Keratinocyte (primary cell): Measurements from ENCODE around the gene LDLRAP1. TPM values are rescaled to one million over a fixed set of nuclear protein-coding genes. Genes with fewer than 3 reads are reported as not detected.

Source experiments
- DNase-seq: peaks from one replicate; pipeline ENCODE4 v3.0.0-alpha.2; 2011; ENCODE audit warnings: low read depth, missing footprints, low spot score
- FAIRE-seq: peaks from 2 replicates; lab custom pipeline; 2011; peaks lifted over from hg19 to GRCh38; lab: Jason Lieb, UNC
- H2AFZ ChIP-seq: 2 replicates; pipeline ENCODE4 v1.6.0; 2012; ENCODE audit warnings: low read length, control low read depth, inconsistent platforms; ENCODE audit not compliant: control insufficient read depth
- H3K27ac ChIP-seq: 2 replicates; pipeline ENCODE4 v1.5.1; 2011; ENCODE audit warnings: low read length; ENCODE audit not compliant: control insufficient read depth, insufficient read depth
- H3K27me3 ChIP-seq: 3 replicates; pipeline ENCODE4 v1.6.0; 2011; ENCODE audit warnings: low read length; ENCODE audit not compliant: control insufficient read depth, insufficient read depth; ENCODE audit errors: extremely low read depth
- H3K36me3 ChIP-seq, 2 experiments: 2 replicates in 1 of 2; 3 replicates in 1 of 2; pipeline ENCODE4 v1.5.1; 2011; ENCODE audit warnings: low read length in 2 of 2, mild to moderate bottlenecking in 1 of 2; ENCODE audit not compliant: control insufficient read depth in 2 of 2, insufficient read depth in 2 of 2; ENCODE audit errors: extremely low read depth in 1 of 2
- H3K4me1 ChIP-seq: 3 replicates; pipeline ENCODE4 v1.5.1; 2011; ENCODE audit warnings: low read length; ENCODE audit not compliant: control insufficient read depth, insufficient read depth; ENCODE audit errors: extremely low read depth
- H3K4me2 ChIP-seq: 3 replicates; pipeline ENCODE4 v1.6.0; 2011; ENCODE audit warnings: low read depth, low read length; ENCODE audit not compliant: control insufficient read depth, insufficient read depth; ENCODE audit errors: extremely low read depth
- H3K4me3 ChIP-seq, 3 experiments: fragments of 200-600 bp in 1 of 3; sonication (generic) in 1 of 3; 2 replicates in 2 of 3; 3 replicates in 1 of 3; pipeline ENCODE4 v1.5.1; 2011 to 2016; ENCODE audit warnings: low read length in 3 of 3, mild to moderate bottlenecking in 3 of 3, control low read depth in 2 of 3, inconsistent platforms in 1 of 3, low read depth in 1 of 3, mixed read lengths in 1 of 3, mixed run types in 1 of 3, moderate library complexity in 1 of 3; ENCODE audit not compliant: control insufficient read depth in 2 of 3, insufficient read depth in 2 of 3; ENCODE audit errors: extremely low read depth in 1 of 3
- H3K79me2 ChIP-seq: 2 replicates; pipeline ENCODE4 v1.6.0; 2012; ENCODE audit warnings: low read length; ENCODE audit not compliant: control insufficient read depth, insufficient read depth
- H3K9ac ChIP-seq: 3 replicates; pipeline ENCODE4 v1.6.0; 2011; ENCODE audit warnings: low read length; ENCODE audit not compliant: control insufficient read depth, insufficient read depth; ENCODE audit errors: extremely low read depth
- H3K9me1 ChIP-seq: 3 replicates; pipeline ENCODE4 v1.6.0; 2011; ENCODE audit warnings: low read length; ENCODE audit not compliant: control insufficient read depth, insufficient read depth; ENCODE audit errors: extremely low read depth
- H3K9me3 ChIP-seq: 2 replicates; pipeline ENCODE4 v1.5.1; 2012; ENCODE audit warnings: low read depth, low read length; ENCODE audit not compliant: control insufficient read depth
- H4K20me1 ChIP-seq: 3 replicates; pipeline ENCODE4 v1.6.0; 2011; ENCODE audit warnings: low read length; ENCODE audit not compliant: control insufficient read depth, insufficient read depth; ENCODE audit errors: extremely low read depth
- EZH2 ChIP-seq: IDR thresholded peaks from one replicate; pipeline ENCODE4 v1.6.1; 2012; ENCODE audit warnings: inconsistent platforms, mild to moderate bottlenecking, low read length, moderate library complexity
- dilution Hi-C: fragments of 300-500 bp; cut with MboI; formaldehyde crosslinking; loops from one replicate; pipeline ENCODE4 v1.7.0; 2020; ENCODE audit warnings: low sequenced_read_pairs; ENCODE audit not compliant: extremely low pct_ligation_motif_present
- polyA plus RNA-seq, 5 experiments: library from polyadenylated mRNA; depleted of rRNA in 3 of 5; stranded (reverse) in 3 of 5; stranded (forward) in 1 of 5; unstranded in 1 of 5; fragments of >200 nt; gene quantifications; 1 replicate in 1 of 5; 2 replicates in 3 of 5; 3 replicates in 1 of 5; pipeline versions ENCODE4 v1.2.1 to v1.2.3, GENCODE V29; 2011 to 2012; ENCODE audit warnings: missing spikeins in 2 of 5, low read depth in 1 of 5, low replicate concordance in 1 of 5
- TF ChIP-seq, protein P1 (sequence below), 3 experiments: IDR thresholded peaks in 1 of 3; conservative IDR thresholded peaks in 1 of 3; optimal IDR thresholded peaks in 1 of 3; 2 replicates in 2 of 3; 3 replicates in 1 of 3; pipeline versions ENCODE3 to v1.5.1; 2011; ENCODE audit warnings: low read length in 3 of 3, mild to moderate bottlenecking in 3 of 3, moderate library complexity in 2 of 3, control low read depth in 1 of 3, inconsistent platforms in 1 of 3; ENCODE audit not compliant: insufficient read depth in 2 of 3; ENCODE audit errors: extremely low read depth in 1 of 3

LDLRAP1 gene
- polyA plus RNA-seq, 1 donor (not counting 4 experiments of a cell fraction or from before 2014, with no cell fraction given): 22.3 TPM

DNA sequence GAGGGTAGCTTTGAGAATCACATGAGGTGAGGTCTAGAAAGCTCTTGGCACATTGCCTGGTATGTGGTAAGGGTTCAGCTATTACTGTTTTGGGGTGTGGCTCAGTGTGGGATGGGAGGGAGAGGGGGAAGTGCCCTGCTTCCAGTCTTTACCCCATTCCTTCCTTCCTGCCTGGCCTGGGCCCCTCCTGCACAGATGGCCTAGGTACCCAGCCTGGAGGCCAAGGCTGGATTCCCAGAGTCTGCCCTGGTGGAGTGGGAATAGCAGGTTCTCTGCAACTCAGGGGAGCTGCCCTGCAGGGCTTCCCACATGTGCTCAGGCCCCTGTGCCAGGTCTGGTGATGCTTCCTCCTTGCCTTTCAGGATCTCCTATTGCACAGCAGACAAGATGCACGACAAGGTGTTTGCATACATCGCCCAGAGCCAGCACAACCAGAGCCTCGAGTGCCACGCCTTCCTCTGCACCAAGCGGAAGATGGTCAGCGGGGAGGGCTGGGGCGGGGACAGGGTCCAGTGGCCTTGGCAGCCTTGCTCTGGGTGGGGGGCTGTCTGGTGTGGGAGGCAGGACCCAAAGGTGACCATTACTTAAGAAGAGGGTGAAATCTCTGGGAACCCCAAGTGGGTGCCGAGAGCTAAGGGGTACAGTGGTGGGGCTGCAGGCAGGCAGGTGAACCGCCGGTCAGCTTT lies 13.5 kb downstream of the LDLRAP1 start:
- H3K36me3 ChIP-seq: peaks cover 12 to 23% of the 10 kb centered on the region in 2 experiments
- no peaks in the 10 kb centered on the region for H3K9me3 ChIP-seq
- peak overlapping the region in 1 of 3 experiments; percentile 25 for H3K4me3 ChIP-seq
- H3K27me3 ChIP-seq: no peaks in the 10 kb centered on the region
- H2AFZ ChIP-seq: no peak overlapping the region
- H3K9me1 ChIP-seq: no peaks in the 10 kb centered on the region
- H3K27ac ChIP-seq: peak overlapping the region; percentile 49
- peaks cover 34% of the 10 kb centered on the region for H3K4me1 ChIP-seq
- H3K9ac ChIP-seq: peak overlapping the region; percentile 19
- peak; percentile 98 for FAIRE-seq
- TF ChIP-seq, protein P1, sequence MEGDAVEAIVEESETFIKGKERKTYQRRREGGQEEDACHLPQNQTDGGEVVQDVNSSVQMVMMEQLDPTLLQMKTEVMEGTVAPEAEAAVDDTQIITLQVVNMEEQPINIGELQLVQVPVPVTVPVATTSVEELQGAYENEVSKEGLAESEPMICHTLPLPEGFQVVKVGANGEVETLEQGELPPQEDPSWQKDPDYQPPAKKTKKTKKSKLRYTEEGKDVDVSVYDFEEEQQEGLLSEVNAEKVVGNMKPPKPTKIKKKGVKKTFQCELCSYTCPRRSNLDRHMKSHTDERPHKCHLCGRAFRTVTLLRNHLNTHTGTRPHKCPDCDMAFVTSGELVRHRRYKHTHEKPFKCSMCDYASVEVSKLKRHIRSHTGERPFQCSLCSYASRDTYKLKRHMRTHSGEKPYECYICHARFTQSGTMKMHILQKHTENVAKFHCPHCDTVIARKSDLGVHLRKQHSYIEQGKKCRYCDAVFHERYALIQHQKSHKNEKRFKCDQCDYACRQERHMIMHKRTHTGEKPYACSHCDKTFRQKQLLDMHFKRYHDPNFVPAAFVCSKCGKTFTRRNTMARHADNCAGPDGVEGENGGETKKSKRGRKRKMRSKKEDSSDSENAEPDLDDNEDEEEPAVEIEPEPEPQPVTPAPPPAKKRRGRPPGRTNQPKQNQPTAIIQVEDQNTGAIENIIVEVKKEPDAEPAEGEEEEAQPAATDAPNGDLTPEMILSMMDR (optimal IDR thresholded peaks at IDR 0.05 in 1 of 3, IDR thresholded peaks at IDR 0.05 in 1 of 3, conservative IDR thresholded peaks at IDR 0.05 in 1 of 3; ENCODE audit: extremely low read depth in 1 of 3, insufficient read depth in 2 of 3, low read length in 3 of 3): no peak
- no peak for TF ChIP-seq EZH2
- H3K4me2 ChIP-seq: peak overlapping the region; percentile 58
- dilution Hi-C loops: no loop called here
- no peaks in the 10 kb centered on the region for H3K79me2 ChIP-seq
- DNase-seq: peak; percentile 71
- H4K20me1 ChIP-seq: peaks cover 2% of the 10 kb centered on the region

DNA sequence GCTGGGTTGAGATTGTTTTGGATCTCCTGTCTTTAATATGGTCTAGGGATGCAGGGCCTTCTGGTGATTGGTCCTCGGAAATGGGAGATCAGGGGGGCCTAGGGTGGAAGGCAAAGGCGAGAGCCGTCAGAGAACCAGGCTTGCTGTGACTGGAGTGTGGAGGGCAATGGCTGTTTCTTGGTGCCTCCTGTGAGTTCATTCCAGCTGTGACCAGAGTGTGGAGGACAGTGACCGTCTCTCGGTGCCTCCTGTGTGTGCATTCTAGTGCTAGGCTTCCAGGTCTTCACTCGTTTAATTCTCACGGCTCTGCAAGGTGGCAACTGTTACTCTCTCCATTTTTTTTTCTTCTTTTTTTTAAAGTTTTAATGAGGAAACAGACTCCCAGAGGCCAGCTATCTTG lies 14.1 kb downstream of the LDLRAP1 start:
- no peak overlapping the region for H2AFZ ChIP-seq
- no peak overlapping the region for H3K4me3 ChIP-seq
- no peak overlapping the region for H3K4me2 ChIP-seq
- DNase-seq: no peak
- no peaks in the 10 kb centered on the region for H3K9me1 ChIP-seq
- TF ChIP-seq EZH2: no peak
- TF ChIP-seq, protein P1 (optimal IDR thresholded peaks at IDR 0.05 in 1 of 3, IDR thresholded peaks at IDR 0.05 in 1 of 3, conservative IDR thresholded peaks at IDR 0.05 in 1 of 3; ENCODE audit: extremely low read depth in 1 of 3, insufficient read depth in 2 of 3, low read length in 3 of 3): no peak
- no peak for FAIRE-seq
- peaks cover 2% of the 10 kb centered on the region for H4K20me1 ChIP-seq
- H3K79me2 ChIP-seq: no peaks in the 10 kb centered on the region
- H3K4me1 ChIP-seq: peaks cover 40% of the 10 kb centered on the region
- dilution Hi-C loops: no loop called here
- H3K27me3 ChIP-seq: no peaks in the 10 kb centered on the region
- no peak overlapping the region for H3K27ac ChIP-seq
- peaks cover 12 to 25% of the 10 kb centered on the region in 2 experiments for H3K36me3 ChIP-seq
- no peak overlapping the region for H3K9ac ChIP-seq
- no peaks in the 10 kb centered on the region for H3K9me3 ChIP-seq
